GM13977 (cell line): ENCODE results near the gene SOCS7.

Experiments used
- DNase-seq: peaks from one replicate; pipeline ENCODE4 v3.0.0; 2012; ENCODE audit warnings: low spot score
- in situ Hi-C: fragments of 300-500 bp; cut with MboI; formaldehyde crosslinking; loops from one replicate; pipeline ENCODE4 v1.12.0; 2022; ENCODE audit warnings: low sequenced_read_pairs, low pct_unique_long_range_greater_than_20kb, mixed read lengths, inconsistent platforms; ENCODE audit not compliant: unreplicated experiment
- TF ChIP-seq, protein P1 (sequence below): IDR thresholded peaks from 2 replicates; pipeline ENCODE4 v1.5.1; 2012; ENCODE audit warnings: mild to moderate bottlenecking, control low read depth; ENCODE audit not compliant: insufficient read depth; ENCODE audit errors: extremely low read depth, missing control alignments

SOCS7 gene

DNA sequence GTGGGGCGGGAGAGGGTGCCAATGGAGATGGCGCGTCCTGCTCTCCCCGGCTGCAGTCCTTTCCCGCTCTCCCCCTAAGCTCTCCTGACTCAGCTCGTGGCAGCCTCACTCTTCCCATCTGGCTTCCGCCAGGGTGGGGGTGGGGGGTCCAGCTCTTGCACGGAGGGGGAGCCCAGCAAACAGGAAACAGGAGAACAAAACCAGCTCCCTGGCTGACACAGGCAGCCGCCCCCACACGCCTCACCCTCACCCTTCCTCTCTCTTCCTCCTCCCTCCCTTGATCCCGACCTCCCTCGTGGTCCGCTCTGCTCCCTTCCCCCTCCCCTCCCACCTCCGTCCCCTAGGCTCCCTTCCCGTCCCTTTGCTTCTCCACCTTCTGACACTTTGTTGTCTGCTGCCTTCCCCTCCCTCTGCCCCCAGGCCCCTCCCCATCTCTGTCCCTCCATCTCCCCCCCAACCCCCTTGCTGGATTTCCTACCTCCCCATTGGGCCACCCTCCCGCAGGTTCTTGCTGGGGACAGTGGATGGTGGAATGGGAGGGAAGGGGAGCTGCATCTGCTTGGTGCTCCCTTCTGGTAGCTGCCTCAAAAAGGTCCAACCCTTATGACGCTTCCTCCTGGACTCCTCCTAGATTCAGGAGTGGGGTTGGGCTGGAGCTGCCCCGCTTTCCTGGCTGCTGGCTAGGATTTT, 100.3 kb downstream of the SOCS7 start:
- TF ChIP-seq, protein P1, sequence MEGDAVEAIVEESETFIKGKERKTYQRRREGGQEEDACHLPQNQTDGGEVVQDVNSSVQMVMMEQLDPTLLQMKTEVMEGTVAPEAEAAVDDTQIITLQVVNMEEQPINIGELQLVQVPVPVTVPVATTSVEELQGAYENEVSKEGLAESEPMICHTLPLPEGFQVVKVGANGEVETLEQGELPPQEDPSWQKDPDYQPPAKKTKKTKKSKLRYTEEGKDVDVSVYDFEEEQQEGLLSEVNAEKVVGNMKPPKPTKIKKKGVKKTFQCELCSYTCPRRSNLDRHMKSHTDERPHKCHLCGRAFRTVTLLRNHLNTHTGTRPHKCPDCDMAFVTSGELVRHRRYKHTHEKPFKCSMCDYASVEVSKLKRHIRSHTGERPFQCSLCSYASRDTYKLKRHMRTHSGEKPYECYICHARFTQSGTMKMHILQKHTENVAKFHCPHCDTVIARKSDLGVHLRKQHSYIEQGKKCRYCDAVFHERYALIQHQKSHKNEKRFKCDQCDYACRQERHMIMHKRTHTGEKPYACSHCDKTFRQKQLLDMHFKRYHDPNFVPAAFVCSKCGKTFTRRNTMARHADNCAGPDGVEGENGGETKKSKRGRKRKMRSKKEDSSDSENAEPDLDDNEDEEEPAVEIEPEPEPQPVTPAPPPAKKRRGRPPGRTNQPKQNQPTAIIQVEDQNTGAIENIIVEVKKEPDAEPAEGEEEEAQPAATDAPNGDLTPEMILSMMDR = no peak
- in situ Hi-C loops = no loop called here
- DNase-seq = no peak

DNA sequence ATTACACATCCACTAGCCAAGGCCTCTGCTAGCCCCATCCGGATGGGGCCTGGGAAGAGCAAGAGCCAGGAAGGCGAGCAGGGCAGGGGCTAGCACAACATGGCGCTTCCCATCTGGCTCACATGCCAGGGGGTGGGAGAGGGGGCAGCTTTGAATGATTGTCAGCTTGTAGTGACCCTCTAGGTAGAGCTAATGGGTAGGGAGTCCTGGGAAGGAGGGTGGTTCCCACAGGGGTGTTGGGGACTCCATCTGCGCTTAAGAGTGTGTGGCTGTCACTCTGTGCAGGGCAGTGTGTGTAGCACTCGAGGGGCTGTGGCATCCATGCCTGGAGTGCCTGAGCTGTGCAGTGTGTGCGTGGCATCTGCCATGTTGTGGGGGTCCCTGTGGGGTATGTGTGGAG, 101.1 kb downstream of the SOCS7 start:
- in situ Hi-C loops = no loop called here
- no peak for DNase-seq
- TF ChIP-seq, protein P1 = no peak

DNA sequence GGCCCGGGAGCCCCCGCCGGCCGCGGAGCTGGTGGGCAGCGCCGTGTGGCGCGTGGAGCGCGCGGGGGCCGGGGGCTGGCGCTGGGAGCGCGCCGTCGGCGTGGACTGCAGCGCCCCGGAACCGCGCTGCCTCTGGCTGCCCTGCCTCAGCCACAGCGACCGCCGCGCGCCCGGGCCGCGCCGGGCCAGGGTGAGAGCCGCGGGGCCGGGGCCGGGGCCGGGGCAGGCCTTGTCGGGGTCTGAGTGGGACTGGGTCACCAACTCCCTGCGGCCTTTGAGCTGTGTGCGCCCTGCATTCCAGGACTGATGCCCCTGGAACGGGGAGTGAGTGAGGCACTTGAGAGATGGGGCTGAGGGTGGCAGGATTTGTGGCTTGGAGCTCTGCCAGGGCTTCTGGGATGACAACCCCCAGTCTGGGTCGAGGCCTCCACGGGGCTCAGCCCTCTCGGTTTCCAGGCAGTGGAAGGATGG, 102.3 kb downstream of the SOCS7 start:
- no peak for DNase-seq
- in situ Hi-C loops = no loop called here
- TF ChIP-seq, protein P1 = no peak

DNA sequence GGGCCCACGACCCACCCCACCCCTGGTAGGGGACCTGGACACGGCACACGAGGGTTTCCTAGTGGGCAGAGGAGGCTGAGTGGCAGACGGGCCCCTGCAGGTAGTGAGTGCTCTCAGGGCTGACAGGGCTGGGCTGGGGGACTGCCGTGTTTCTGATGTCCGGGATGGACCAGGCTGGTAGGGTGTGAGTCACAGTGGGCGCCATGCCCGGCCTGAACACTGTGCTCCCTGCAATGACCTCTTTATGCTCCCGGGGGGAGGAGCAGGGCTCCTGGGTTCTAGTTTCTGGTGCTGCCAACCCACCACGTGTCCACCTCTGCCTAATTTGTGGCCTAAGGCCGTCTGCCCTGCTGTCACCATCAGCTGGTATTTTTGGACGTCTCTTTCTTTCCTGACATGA, 102.9 kb downstream of the SOCS7 start:
- TF ChIP-seq, protein P1 = no peak
- in situ Hi-C loops = no loop called here
- DNase-seq = no peak
